Stimulated activated CD8-positive, alpha-beta memory T cell treated with anti-CD3 and anti-CD28 coated beads, Interleukin-12 subunit alpha, Interleukin-12 subunit beta, amount 100 ng/mL, for 24 hours (primary cell): Measurements from ENCODE around the gene FHL3.

Source experiments
- DNase-seq: peaks from one replicate; pipeline ENCODE4 v3.0.0-alpha.2; 2020; ENCODE audit errors: extremely low read depth

The FHL3 gene

DNA sequence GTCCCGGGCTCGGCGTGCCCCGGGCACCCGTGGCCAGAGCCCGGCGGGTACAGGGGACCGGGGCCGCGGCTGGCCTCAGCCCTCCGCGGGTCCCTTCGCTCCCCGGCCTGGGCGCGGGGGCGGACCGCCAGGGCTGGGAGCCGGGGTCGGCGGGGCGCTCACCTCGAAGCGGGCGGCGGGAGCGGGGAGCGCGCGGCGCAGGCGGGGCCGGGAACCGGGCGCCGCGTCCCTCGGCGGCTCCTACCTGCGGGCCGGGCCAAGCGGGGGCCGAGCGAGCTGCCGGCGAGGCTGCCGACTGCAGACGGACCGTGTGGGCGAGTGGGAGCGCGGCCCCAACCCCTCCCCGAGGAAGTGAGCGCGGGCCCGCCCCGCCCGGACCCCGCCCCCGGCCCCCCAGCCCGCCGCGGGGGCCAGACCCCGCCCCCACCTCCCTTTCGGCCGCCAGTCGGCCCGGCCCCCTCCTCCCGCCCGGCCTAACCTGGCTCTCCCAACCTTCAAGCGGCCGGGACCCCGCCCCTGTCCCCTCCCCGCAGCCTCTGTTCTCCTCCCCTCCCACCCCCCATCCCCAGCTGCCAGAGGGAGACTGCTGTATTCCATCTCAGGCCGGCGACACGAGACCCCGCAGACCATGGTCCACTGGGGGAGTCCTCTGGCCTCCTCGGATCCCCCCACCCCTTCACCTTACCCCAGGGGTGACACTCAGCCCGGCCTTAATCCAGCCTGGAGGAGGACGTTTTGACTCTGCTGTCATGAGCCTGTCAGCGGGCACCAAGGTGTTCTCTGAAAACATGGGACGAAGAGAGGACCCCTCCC lies at the start of gene FHL3:
Gene FHL3 (minus strand): TSS at position 320 of the 813 bp plus-strand sequence. CDS start 6,102 bp downstream, outside the sequence.
- DNase-seq, result no peak

- DNase-seq, result no peak
Measured at GRCh38 chr1:38053416-38054091, 48.2 kb upstream of the FHL3 start.

- no peak for DNase-seq
Measured at GRCh38 chr1:38052750-38053415, 47.6 kb upstream of the FHL3 start.

GRCh38 chr1:38051079-38051543 lies 45.8 kb upstream of the FHL3 start:
- DNase-seq, result no peak

DNA sequence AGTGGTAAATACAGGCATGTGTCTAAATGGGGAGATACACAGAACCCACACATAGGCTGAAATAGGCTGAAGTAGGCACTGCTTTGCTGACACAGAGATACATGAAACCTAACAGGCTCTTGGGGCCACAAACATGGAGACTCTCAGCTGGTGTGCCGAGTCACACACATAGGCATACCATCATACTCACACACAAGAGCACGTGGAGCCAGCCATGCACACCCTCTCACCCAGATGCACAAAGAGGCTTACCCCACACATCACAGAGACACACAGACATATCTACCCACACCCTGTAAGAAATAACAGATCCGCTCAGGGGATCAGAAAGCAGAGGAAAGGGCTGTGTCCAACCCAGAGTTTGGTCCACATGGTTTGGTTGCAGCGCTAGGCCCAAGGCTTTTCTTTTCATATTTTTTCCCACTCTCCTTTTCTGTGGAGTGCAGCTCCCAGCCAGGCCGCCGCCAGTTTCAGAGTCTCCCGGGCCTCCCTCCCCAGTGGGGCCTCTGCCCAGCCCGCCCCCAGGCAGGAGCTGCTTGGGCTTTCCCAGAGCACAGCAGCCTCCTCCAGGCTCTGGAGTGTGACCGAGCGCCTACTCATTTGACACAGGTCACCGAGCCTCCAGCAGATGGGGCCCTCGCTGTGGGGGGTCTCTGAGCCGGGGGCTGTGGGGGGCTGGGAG lies 45.2 kb upstream of the FHL3 start:
- DNase-seq, result no peak

- no peak for DNase-seq
Measured at GRCh38 chr1:38047603-38048141, 42.4 kb upstream of the FHL3 start.

- DNase-seq, result peak; percentile 66
Measured at GRCh38 chr1:38046884-38047602, 41.7 kb upstream of the FHL3 start.

DNA sequence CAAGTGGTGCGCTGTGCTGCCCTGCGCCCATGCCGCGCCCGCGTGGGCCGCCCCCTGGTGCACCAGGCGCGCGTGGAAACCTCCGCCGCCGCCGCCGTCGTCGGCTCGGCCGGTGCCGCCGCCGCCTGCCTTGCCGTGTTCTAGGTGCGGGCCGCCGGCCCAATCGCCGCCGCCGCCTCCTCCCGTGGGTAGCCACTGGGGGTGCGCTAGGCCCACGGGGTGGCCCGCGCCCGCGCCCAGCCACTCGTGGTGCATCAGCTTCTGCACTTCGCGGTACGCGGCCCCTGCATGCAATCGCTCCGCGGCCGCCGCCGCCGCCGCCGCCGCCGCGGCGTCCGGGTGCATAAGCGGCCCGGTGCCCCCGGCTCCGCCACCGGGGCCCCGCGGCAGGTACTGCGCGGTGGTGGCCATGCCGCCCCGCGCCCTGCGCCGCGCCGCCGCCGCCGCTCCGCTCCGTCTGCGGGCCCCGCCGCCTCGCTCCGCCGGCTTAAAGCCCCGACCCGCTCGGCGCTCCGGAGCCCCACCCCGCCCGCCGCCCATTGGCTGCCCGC lies 41.1 kb upstream of the FHL3 start, which contains the start of gene POU3F1:
Gene POU3F1 (minus strand): TSS at position 461 of the 551 bp plus-strand sequence. CDS start 50 bp downstream, at position 411.
- DNase-seq, result no peak

DNA sequence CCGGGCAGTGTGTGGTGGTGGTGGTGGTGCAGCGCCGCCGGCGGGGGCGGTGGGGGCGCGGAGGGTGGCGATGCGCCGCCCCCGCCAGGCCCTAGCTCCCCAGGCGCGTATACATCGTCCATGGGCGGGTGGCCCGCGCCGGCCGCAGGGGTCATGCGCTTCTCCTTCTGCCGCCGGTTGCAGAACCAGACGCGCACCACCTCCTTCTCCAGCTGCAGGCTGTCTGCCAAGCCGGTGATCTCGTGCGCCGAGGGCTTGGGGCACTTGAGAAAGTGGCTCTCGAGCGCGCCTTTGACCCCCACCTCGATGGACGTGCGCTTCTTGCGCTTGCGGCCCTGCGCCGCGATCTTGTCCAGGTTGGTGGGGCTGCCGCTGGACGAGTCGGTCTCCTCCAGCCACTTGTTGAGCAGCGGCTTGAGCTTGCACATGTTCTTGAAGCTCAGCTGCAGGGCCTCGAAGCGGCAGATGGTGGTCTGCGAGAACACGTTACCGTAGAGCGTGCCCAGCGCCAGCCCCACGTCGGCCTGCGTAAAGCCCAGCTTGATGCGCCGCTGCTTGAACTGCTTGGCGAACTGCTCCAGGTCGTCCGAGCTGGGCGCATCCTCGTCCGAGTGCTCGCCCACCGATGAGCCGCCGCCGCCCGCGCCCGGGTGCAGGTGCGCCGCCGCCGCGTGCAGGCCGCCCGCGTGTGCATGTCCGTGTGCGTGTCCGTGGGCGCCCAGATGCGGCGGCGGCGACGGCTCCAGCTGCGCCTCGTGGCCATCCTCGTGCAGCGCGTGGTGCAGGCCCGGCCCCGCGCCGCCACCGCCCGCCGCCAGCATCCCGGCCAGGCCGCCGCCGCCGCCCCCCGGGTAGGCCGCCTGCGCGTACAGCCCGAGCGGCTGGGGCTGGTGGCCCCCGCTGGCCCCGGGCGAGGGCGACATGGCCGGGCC lies 40.4 kb upstream of the FHL3 start:
- no peak for DNase-seq

GRCh38 chr1:38044221-38045215 lies 39.2 kb upstream of the FHL3 start:
- no peak for DNase-seq

DNA sequence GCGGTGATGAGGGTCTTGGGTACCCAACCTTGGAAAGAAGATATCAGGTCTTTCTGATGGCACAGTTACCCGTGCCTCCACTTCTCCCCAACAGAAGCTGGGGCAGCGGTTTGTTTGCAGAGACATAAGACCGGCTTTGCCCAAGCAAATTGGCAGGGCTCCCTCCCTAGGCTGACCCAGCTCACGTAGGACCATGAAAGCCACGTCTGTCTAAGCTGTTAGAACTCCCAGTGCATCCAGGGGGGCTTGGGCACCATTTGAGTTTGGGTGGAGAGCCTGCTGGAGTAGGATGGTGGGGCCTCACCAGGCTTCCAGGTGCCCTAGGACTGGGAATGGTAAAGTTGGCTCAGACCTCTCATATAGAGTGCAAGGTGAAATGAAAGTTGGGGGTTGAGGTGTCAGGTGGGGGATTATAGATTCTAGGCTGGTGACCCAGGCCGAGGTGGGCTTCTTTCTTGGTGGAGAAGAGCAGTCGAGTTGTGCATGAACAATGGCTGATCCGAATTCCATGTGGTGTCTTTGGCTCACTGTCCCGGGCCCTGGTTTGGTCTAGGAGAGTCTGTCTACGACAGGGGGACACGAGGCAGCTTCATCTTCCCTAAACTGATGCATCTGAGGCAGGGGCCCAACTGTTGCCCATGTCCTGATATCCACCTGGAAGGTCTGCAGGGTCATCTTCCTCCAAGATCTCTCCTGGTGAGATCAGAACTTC lies 37.9 kb upstream of the FHL3 start:
- DNase-seq, result no peak

DNA sequence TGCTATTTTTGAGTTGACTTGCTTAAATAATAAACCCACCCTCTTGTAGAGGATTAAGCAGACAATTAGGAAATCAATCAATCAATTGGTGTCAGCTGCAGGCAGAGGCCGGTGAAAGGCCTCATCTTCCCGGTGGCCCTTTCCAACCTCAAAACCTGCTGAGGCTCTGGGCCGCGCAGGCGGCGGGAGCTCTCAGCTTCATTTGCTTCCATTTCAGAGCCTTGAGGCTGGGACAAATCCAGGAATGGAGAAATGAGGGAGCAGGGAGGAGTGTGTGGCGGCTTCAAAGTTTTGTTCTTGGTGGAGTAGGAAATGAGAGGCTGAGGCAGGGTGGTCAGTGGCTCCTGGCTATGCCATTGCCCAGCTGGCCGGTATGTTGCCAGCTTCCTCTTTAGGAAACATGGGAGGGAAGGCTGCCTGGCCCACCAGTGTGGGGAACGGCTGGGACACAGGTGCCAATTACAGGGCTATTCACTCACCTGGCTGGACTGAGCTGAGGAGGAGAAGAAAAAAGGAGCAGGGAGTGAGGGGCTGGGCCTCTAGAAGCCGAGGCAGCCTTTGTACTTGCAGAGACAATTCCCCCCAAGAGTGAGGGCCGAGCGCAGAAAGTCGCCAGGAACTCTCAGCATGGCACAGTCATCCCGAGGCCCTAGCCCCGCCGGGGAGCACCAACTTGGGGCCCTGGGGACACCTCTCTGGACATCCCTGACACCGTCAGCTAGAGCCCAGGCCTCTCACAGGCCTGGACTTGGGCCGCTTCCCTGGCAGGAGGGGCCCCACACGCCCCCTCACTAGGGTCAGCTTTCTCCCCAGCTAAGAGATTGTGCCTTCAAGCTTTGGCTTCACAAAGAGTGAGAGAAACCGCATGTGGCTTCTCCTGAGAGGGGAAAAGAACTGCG lies 36.9 kb upstream of the FHL3 start:
- DNase-seq, result no peak

DNA sequence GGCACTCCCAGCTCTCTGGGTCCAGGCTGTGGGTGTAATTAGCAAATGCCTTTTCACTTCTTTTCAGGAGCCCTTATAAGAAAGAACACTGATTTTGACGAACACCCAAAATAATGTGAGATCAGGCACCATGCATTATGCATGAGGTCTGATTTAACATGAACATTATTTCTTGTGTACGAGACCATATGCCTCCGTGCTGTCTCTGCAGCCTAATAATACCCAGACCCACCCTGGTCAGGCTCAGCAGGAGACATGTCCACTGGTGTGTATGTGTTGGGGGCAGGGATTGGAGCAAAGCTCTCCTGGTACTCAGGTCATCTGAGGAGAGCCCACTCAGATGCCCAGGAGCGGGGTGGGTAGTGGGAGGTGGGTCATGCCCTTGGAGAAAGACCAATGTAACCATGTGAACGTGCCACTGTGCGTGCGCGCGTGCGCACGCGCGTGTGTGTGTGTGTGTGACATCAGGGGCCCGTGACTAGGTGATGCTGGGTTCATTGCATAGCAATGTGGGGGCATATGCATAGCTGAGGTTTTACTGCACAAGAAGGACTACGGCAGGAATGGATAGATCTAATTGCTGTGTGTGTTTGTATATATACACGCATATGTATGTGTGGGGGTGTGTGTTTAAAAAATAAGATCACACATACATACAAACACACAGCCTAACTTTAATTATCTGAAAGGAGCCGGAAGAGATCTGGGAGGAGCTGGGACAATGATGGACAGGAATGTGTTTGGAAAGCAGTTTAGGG lies 34.2 kb upstream of the FHL3 start:
- no peak for DNase-seq

DNA sequence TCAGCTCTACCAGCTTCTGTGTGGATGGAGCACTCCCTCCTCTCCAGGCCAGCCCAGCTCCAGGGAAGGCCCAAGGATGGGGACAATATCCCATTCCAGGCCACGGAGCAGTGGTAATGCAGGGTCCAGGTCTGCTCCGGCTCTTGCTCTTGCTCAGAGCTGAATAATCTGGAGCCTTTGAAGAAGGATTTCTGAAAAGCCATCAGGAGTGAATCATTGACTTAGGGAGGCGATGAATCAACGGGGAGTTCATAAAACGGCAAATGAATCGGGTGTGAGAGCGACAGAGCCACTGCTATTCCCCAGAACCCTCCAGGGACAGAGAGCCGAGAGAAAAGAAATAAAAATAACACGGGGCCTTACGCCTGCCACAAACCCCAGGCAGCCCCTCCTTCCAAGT lies 33.5 kb upstream of the FHL3 start:
- DNase-seq, result no peak

DNA sequence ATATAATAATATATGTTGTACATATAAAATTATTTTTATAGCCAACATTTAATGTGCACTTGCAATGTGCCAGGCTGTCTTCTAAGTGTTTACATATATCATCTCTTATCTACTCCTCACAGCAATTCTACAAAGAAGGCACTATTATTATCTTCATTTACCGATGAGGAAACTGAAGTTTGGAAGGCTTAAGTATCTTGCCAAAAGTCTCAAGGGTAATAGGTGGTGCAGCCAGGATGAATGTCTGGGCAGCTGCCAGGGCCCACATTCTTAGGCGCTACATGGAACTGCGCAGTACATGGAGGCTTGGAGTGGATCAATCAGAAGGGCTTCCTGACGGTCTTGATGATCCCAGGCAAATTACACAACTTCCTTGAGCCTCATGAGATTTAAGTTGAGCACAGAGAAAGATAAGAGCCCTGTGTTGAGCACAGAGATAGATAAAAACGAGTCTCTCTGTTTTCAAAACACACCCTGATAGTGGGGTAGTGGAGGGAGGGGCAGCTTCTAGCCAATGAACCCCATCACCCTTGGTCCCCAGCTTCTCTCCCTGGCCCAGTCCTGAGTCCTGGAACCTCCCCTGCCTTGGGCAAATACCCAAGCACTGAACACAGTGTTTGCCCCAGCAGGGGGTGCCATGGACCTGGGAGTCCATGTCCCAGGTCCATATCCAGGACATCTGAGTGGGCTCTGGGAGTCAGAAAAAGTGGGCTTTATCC lies 32.1 kb upstream of the FHL3 start:
- no peak for DNase-seq
